ENCODE measurements around the gene ABCC10.

The ABCC10 gene

GRCh38 chr6:43468240-43468639, 40.9 kb downstream of the ABCC10 start:
- in situ Hi-C loops (cut with HindIII; ENCODE audit: low pct_unique_long_range_greater_than_20kb, low sequenced_read_pairs): no loop called here
- no peak for TF ChIP-seq JUND (IDR thresholded peaks at IDR 0.05; ENCODE audit: low read depth)
- no peak for DNase-seq (ENCODE audit: low read depth in 1 of 2, low spot score in 1 of 2)

- peak in 1 of 2 experiments; percentile 28 for DNase-seq (ENCODE audit: low read depth in 1 of 2, low spot score in 1 of 2)
- in situ Hi-C loops (cut with HindIII; ENCODE audit: low pct_unique_long_range_greater_than_20kb, low sequenced_read_pairs): no loop called here
- TF ChIP-seq JUND (IDR thresholded peaks at IDR 0.05; ENCODE audit: low read depth): no peak
Observed at GRCh38 chr6:43468748-43469681, 41.7 kb downstream of the ABCC10 start.

- TF ChIP-seq JUND (IDR thresholded peaks at IDR 0.05; ENCODE audit: low read depth): no peak
- DNase-seq (ENCODE audit: low read depth in 1 of 2, low spot score in 1 of 2): no peak
- in situ Hi-C loops (cut with HindIII; ENCODE audit: low pct_unique_long_range_greater_than_20kb, low sequenced_read_pairs): no loop called here
Observed at GRCh38 chr6:43469947-43470346, 42.6 kb downstream of the ABCC10 start.

- no peak for TF ChIP-seq JUND (IDR thresholded peaks at IDR 0.05; ENCODE audit: low read depth)
- DNase-seq (ENCODE audit: low read depth in 1 of 2, low spot score in 1 of 2): peak in 1 of 2 experiments; percentile 67
- in situ Hi-C loops (cut with HindIII; ENCODE audit: low pct_unique_long_range_greater_than_20kb, low sequenced_read_pairs): no loop called here
Observed at GRCh38 chr6:43471399-43471798, 44.1 kb downstream of the ABCC10 start.

- in situ Hi-C loops (cut with HindIII; ENCODE audit: low pct_unique_long_range_greater_than_20kb, low sequenced_read_pairs): no loop called here
- TF ChIP-seq JUND (IDR thresholded peaks at IDR 0.05; ENCODE audit: low read depth): no peak
- no peak for DNase-seq (ENCODE audit: low read depth in 1 of 2, low spot score in 1 of 2)
Observed at GRCh38 chr6:43472515-43472914, 45.2 kb downstream of the ABCC10 start.

GRCh38 chr6:43475516-43475915, 48.2 kb downstream of the ABCC10 start:
- no peak for TF ChIP-seq JUND (IDR thresholded peaks at IDR 0.05; ENCODE audit: low read depth)
- in situ Hi-C loops (cut with HindIII; ENCODE audit: low pct_unique_long_range_greater_than_20kb, low sequenced_read_pairs): no loop called here

GRCh38 chr6:43476746-43477145, 49.4 kb downstream of the ABCC10 start:
- no peak for TF ChIP-seq JUND (IDR thresholded peaks at IDR 0.05; ENCODE audit: low read depth)
- in situ Hi-C loops (cut with HindIII; ENCODE audit: low pct_unique_long_range_greater_than_20kb, low sequenced_read_pairs): no loop called here
- no peak for DNase-seq (ENCODE audit: low read depth in 1 of 2, low spot score in 1 of 2)

More at GRCh38 chr6:43475516-43475915, 48.2 kb downstream of the ABCC10 start:
- DNase-seq (ENCODE audit: low read depth in 1 of 2, low spot score in 1 of 2): no peak

GRCh38 chr6:43477235-43478007, 50.1 kb downstream of the ABCC10 start, which contains the start of gene TJAP1:
Gene TJAP1, plus strand, starts transcription at chr6:43477570. Its CDS starts 21,432 bp downstream, at chr6:43499002.
- in situ Hi-C loops (cut with HindIII; ENCODE audit: low pct_unique_long_range_greater_than_20kb, low sequenced_read_pairs): no loop called here
- TF ChIP-seq JUND (IDR thresholded peaks at IDR 0.05; ENCODE audit: low read depth): no peak
- DNase-seq (ENCODE audit: low read depth in 1 of 2, low spot score in 1 of 2): peak; percentile 76 to 91

GRCh38 chr6:43478008-43478372, 50.6 kb downstream of the ABCC10 start:
- in situ Hi-C loops (cut with HindIII; ENCODE audit: low pct_unique_long_range_greater_than_20kb, low sequenced_read_pairs): no loop called here
- no peak for DNase-seq (ENCODE audit: low read depth in 1 of 2, low spot score in 1 of 2)
- no peak for TF ChIP-seq JUND (IDR thresholded peaks at IDR 0.05; ENCODE audit: low read depth)

GRCh38 chr6:43481075-43481474, 53.7 kb downstream of the ABCC10 start:
- no peak for TF ChIP-seq JUND (IDR thresholded peaks at IDR 0.05; ENCODE audit: low read depth)
- no peak for DNase-seq (ENCODE audit: low read depth in 1 of 2, low spot score in 1 of 2)
- in situ Hi-C loops (cut with HindIII; ENCODE audit: low pct_unique_long_range_greater_than_20kb, low sequenced_read_pairs): no loop called here

GRCh38 chr6:43481591-43482236, 54.4 kb downstream of the ABCC10 start:
- no peak for TF ChIP-seq JUND (IDR thresholded peaks at IDR 0.05; ENCODE audit: low read depth)
- in situ Hi-C loops (cut with HindIII; ENCODE audit: low pct_unique_long_range_greater_than_20kb, low sequenced_read_pairs): no loop called here
- no peak for DNase-seq (ENCODE audit: low read depth in 1 of 2, low spot score in 1 of 2)

GRCh38 chr6:43488667-43489276, 61.4 kb downstream of the ABCC10 start:
- no peak for TF ChIP-seq JUND (IDR thresholded peaks at IDR 0.05; ENCODE audit: low read depth)
- in situ Hi-C loops (cut with HindIII; ENCODE audit: low pct_unique_long_range_greater_than_20kb, low sequenced_read_pairs): no loop called here
- no peak for DNase-seq (ENCODE audit: low read depth in 1 of 2, low spot score in 1 of 2)

Data from T47D (cell line).